ENCODE data around the gene SLC25A22.

The SLC25A22 gene

DNA sequence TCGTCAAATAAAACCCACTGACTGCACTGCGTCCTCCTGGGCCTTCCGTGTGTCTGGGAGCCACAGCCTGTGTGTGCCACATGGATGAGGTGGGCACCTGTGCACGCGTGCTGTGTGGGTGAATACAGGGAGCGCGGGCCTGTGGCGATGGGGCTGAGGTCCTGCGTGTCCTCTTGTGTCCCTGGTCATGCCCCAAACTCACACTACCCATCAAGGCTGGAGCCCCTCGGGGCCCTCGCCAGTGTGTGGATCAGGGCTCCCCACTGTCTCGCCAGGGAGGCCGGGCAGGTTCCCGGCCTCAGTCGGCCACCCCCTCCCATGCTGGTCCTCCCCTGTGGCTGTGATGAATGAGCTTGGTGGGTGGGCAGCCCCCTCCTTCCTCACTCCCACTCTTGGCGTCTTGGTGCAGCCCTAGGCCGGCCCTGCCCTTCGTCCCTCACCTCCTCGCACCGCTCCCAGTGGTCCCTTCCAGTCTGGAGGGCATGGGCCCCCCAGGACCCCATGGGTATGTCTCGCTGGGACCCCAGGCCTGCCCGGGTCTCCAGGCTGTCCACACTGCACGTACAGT, 34.0 kb upstream of the SLC25A22 start:
- Histone ChIP-seq H3K4me3 (ENCODE audit: low read depth, low read length) (peak overlapping the region; percentile 52), H3K36me3 (peaks cover 33% of the 10 kb centered on the region), H3K27me3 (ENCODE audit: insufficient read depth, low read depth, severe bottlenecking) (no peaks in the 10 kb centered on the region), H3K27ac (peak overlapping the region; percentile 80), H3K9me3 (ENCODE audit: severe bottlenecking) (no peaks in the 10 kb centered on the region)
- TF ChIP-seq, protein P1, sequence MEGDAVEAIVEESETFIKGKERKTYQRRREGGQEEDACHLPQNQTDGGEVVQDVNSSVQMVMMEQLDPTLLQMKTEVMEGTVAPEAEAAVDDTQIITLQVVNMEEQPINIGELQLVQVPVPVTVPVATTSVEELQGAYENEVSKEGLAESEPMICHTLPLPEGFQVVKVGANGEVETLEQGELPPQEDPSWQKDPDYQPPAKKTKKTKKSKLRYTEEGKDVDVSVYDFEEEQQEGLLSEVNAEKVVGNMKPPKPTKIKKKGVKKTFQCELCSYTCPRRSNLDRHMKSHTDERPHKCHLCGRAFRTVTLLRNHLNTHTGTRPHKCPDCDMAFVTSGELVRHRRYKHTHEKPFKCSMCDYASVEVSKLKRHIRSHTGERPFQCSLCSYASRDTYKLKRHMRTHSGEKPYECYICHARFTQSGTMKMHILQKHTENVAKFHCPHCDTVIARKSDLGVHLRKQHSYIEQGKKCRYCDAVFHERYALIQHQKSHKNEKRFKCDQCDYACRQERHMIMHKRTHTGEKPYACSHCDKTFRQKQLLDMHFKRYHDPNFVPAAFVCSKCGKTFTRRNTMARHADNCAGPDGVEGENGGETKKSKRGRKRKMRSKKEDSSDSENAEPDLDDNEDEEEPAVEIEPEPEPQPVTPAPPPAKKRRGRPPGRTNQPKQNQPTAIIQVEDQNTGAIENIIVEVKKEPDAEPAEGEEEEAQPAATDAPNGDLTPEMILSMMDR (IDR thresholded peaks at IDR 0.05; ENCODE audit: low read depth, low read length): no peak
- DNase-seq: no peak

DNA sequence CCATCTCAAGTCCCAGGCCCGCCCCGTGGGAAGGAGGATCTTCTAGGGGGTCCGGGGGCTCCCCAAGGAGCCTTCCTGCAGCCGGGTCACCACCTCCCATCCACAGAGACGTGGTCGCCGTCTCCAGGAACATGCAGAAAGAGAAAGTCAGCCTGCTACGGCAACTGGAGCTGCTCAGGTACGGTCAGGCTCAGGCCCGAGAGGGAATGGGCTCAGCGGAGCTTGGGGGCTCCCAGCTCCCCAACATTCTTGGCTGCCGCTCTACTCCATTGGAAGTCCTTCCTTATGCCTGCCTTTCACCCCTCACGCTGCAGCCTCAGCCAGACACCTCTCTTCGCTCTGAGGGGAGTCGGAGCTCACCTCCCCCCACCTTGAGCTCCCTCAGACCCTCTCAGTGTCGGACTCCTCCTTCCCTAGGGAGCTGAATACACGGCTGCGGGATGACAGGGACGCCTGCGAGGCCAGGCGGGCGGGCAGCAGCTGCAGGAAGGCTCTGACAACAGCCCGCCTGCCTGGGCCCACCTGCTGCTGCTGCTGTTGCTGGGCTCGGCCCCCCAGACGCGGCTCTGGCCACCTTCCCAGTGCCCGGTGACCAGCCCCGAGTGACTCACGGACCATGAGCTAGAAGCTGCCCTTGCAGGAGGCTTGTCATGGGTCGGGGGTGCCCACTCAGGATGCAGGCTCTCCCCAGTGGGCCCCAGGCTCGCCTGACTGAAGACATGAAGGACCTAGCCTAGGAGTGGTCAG, 33.2 kb upstream of the SLC25A22 start:
- Histone ChIP-seq H3K9me3 (ENCODE audit: severe bottlenecking) (no peaks in the 10 kb centered on the region), H3K27ac (peak overlapping the region; percentile 80; the same call in 1 of the 2 replicates), H3K27me3 (ENCODE audit: insufficient read depth, low read depth, severe bottlenecking) (no peaks in the 10 kb centered on the region), H3K4me3 (ENCODE audit: low read depth, low read length) (peak overlapping the region; percentile 51), H3K36me3 (peaks cover 26% of the 10 kb centered on the region)
- TF ChIP-seq, protein P1 (IDR thresholded peaks at IDR 0.05; ENCODE audit: low read depth, low read length): no peak
- DNase-seq: no peak

DNA sequence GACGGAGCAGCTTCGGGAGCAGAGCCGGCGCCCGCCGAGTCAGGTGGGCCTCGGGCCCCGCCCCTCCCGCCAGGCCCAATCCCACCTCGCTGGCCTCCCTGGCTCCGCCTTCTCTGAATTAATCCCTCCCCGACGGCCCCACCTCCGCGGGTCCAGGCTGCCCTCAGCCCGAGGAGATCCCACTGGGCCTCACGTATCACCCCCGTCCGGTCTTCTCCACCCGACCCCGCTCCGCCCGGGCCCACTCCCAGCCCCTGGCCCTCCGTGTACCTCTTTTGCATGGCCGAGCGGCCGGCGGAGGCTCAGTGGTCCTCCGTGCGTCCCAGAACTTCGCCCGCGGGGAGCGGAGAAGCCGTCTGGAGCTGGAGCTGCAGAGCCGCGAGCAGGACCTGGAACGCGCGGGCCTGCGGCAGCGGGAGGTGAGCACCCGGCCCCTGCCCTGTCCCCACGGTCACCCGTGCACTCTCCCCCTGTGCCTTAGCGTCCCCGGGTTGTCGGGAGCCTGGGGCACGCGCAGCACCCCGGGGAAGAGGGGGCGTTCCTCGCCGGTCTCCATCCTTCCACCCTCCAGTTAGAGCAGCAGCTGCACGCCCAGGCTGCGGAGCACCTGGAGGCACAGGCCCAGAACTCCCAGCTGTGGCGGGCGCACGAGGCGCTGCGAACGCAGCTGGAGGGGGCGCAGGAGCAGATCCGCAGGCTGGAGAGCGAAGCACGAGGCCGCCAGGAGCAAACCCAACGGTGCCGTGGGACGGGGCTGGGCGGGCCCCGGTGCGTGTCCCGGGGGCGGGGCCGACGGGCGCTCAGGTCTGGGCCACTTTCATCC, 32.4 kb upstream of the SLC25A22 start:
- TF ChIP-seq, protein P1 (IDR thresholded peaks at IDR 0.05; ENCODE audit: low read depth, low read length): no peak
- DNase-seq: peak; percentile 87
- Histone ChIP-seq H3K27ac (peak overlapping the region; percentile 97), H3K9me3 (ENCODE audit: severe bottlenecking) (no peaks in the 10 kb centered on the region), H3K4me3 (ENCODE audit: low read depth, low read length) (peak overlapping the region; percentile 51), H3K27me3 (ENCODE audit: insufficient read depth, low read depth, severe bottlenecking) (no peaks in the 10 kb centered on the region), H3K36me3 (peaks cover 20% of the 10 kb centered on the region)

DNA sequence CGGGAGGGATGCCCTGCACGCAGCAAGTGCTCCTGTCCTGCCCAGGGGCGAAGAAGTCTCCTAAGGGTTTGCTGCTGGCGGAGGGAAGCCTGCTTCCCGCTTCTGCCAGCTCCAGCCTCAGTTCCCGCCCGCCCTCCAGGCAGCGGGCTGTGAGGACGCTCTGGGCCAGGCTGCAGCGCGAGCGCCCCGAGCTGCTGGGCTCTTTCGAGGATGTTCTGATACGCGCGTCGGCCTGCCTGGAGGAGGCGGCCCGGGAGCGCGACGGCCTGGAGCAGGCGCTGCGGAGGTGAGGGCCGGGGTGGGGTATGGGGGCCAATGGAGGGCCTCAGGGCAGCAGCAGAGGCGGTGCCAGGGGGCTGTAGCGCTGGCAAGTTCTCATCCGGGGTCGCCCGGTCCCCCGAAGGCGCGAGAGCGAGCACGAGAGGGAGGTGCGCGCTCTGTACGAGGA, 31.8 kb upstream of the SLC25A22 start:
- peak overlapping the region; percentile 97 for H3K27ac ChIP-seq
- no peaks in the 10 kb centered on the region for H3K27me3 ChIP-seq (ENCODE audit: insufficient read depth, low read depth, severe bottlenecking)
- TF ChIP-seq, protein P1 (IDR thresholded peaks at IDR 0.05; ENCODE audit: low read depth, low read length): no peak
- peak overlapping the region; percentile 19 for H3K4me3 ChIP-seq (ENCODE audit: low read depth, low read length)
- H3K9me3 ChIP-seq (ENCODE audit: severe bottlenecking): no peaks in the 10 kb centered on the region
- H3K36me3 ChIP-seq: peaks cover 19% of the 10 kb centered on the region
- DNase-seq: no peak

DNA sequence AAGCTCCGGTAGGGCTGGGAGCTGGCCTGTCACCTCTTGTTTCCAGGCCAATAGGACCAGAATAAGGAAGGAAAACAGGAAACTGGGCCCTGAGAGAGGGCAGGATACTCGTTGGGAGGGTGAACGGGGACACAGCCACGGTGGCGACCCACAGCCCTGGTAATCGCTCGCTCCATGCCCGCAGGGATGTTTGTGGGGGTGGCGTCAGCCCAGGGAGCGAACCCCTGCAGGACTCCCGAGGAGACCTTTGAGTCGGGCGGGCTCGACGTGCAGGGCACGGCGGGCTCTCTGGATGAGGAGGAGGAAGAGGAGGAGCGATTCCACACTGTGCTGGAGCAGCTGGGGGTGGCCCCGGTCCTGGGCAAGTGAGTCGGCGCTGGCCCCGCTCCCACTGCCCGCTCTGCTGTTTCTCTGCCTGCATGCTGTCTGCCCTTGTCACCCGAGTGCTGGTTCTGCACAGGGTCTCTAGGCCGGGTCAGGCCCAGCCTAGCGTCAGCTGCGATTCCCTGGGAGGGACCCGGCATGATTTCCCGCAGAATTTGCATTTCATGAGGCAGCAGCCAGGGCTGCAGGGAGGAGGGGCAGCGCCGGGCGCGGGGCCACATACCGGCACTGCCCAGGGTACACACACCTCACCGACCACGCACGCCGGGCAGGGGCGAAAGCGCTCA, 31.2 kb upstream of the SLC25A22 start:
- Histone ChIP-seq H3K4me3 (ENCODE audit: low read depth, low read length) (no peak overlapping the region), H3K9me3 (ENCODE audit: severe bottlenecking) (no peaks in the 10 kb centered on the region), H3K27ac (peak overlapping the region; percentile 97), H3K36me3 (peaks cover 19% of the 10 kb centered on the region), H3K27me3 (ENCODE audit: insufficient read depth, low read depth, severe bottlenecking) (no peaks in the 10 kb centered on the region)
- DNase-seq: no peak
- TF ChIP-seq, protein P1 (IDR thresholded peaks at IDR 0.05; ENCODE audit: low read depth, low read length): no peak
